Measurements from ENCODE around the gene AUTS2.

DNA sequence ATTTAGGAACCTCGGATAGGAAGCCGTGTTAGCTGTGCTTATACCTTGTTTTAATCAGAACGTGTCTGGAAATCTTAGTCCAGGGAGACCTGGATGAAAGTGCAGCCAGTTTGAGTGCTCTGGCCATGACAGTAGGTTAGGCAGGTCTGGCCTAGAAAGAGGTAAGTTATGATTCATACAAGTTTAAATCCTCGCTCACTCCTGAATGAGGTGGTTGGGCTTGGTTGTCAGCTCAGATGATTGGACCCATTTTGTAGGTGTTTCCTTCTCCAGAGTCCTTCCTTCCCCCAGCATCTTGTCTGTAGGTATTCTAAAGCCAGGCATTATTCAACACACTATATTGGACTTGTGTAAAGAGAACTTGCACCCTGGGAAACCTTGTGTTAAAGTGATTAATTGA, 971.8 kb downstream of the AUTS2 start:
- TF ChIP-seq TAF1 (IDR thresholded peaks at IDR 0.05; ENCODE audit: low read depth, low read length), result no peak
- no peak for TF ChIP-seq POLR2AphosphoS5 (IDR thresholded peaks at IDR 0.05; ENCODE audit: low read depth, low read length)
- TF ChIP-seq POLR2A (IDR thresholded peaks at IDR 0.05; ENCODE audit: low read depth, low read length), result no peak
- TF ChIP-seq SPI1 (IDR thresholded peaks at IDR 0.05; ENCODE audit: low read depth, low read length), result no peak
- TF ChIP-seq POU2F2 (IDR thresholded peaks at IDR 0.05; ENCODE audit: low read depth, low read length), result no peak

Measured in GM12891 (cell line).